Neuronal stem cell (in vitro differentiated cells): ENCODE measurements around the gene EFNA3.
A peak's percentile ranks its signal among the peaks of the same experiment; 100 is the strongest.

ENCODE experiments used
- DNase-seq: peaks from one replicate; pipeline ENCODE4 v3.0.0-alpha.2; 2013; ENCODE audit warnings: low spot score
- H2AFZ ChIP-seq: one replicate; pipeline ENCODE4 v1.6.1; 2013; ENCODE audit warnings: mild to moderate bottlenecking, low read length, inconsistent platforms
- H2AK5ac ChIP-seq: 2 replicates; pipeline ENCODE4 v1.6.1; 2013; ENCODE audit warnings: low read depth, mild to moderate bottlenecking, inconsistent platforms, low read length, moderate library complexity, mixed read lengths
- H2BK120ac ChIP-seq: 2 replicates; pipeline ENCODE4 v1.6.1; 2013; ENCODE audit warnings: low read depth, mild to moderate bottlenecking, inconsistent platforms, low read length, moderate library complexity, mixed read lengths
- H2BK12ac ChIP-seq: one replicate; pipeline ENCODE4 v1.6.1; 2013; ENCODE audit warnings: low read length, inconsistent platforms
- H2BK15ac ChIP-seq: 2 replicates; pipeline ENCODE4 v1.6.1; 2013; ENCODE audit warnings: mild to moderate bottlenecking, low read length, inconsistent platforms, mixed read lengths
- H2BK5ac ChIP-seq: one replicate; pipeline ENCODE4 v1.6.1; 2013; ENCODE audit warnings: inconsistent platforms, mild to moderate bottlenecking, low read length, moderate library complexity
- H3K14ac ChIP-seq: one replicate; pipeline ENCODE4 v1.6.1; 2013; ENCODE audit warnings: low read length, inconsistent platforms
- H3K18ac ChIP-seq: 2 replicates; pipeline ENCODE4 v1.6.1; 2013; ENCODE audit warnings: low read length, inconsistent platforms
- H3K23ac ChIP-seq: 2 replicates; pipeline ENCODE4 v1.6.1; 2013; ENCODE audit warnings: low read depth, mild to moderate bottlenecking, mixed read lengths, low read length, inconsistent platforms; ENCODE audit not compliant: poor library complexity
- H3K27ac ChIP-seq: replicated peaks from 3 replicates; pipeline ENCODE4 v1.5.1; 2013; ENCODE audit warnings: low read length, inconsistent platforms
- H3K27me3 ChIP-seq, 3 experiments: 2 replicates each; pipeline ENCODE4 v1.6.1; 2013; ENCODE audit warnings: low read length in 3 of 3, mild to moderate bottlenecking in 2 of 3, inconsistent platforms in 1 of 3, low read depth in 1 of 3, mixed read lengths in 1 of 3, moderate library complexity in 1 of 3; ENCODE audit not compliant: control insufficient read depth in 3 of 3, insufficient read depth in 3 of 3
- H3K36me3 ChIP-seq, 2 donors: replicated peaks in 1 of 2; 2 replicates each; pipeline ENCODE4 v1.6.1; 2013; ENCODE audit warnings: low read length in 2 of 2; ENCODE audit not compliant: control insufficient read depth in 2 of 2, insufficient read depth in 2 of 2
- H3K4ac ChIP-seq: 2 replicates; pipeline ENCODE4 v1.6.1; 2013; ENCODE audit warnings: inconsistent platforms, mild to moderate bottlenecking, low read length, moderate library complexity
- H3K4me1 ChIP-seq, 2 donors: 1 replicate in 1 of 2; 2 replicates in 1 of 2; pipeline ENCODE4 v1.6.1; 2013; ENCODE audit warnings: low read length in 2 of 2, low read depth in 1 of 2; ENCODE audit not compliant: control insufficient read depth in 2 of 2, insufficient read depth in 1 of 2
- H3K4me2 ChIP-seq: one replicate; pipeline ENCODE4 v1.6.1; 2013; ENCODE audit warnings: mild to moderate bottlenecking, low read length, inconsistent platforms; ENCODE audit not compliant: insufficient read depth, poor library complexity, severe bottlenecking
- H3K4me3 ChIP-seq, 2 donors: 2 replicates each; pipeline ENCODE4 v1.5.1; 2013; ENCODE audit warnings: low read length in 2 of 2, mild to moderate bottlenecking in 2 of 2, inconsistent platforms in 1 of 2, moderate library complexity in 1 of 2
- H3K79me1 ChIP-seq: one replicate; pipeline ENCODE4 v1.6.1; 2013; ENCODE audit warnings: low read depth, mild to moderate bottlenecking, inconsistent platforms, low read length, moderate library complexity
- H3K9ac ChIP-seq: one replicate; pipeline ENCODE4 v1.6.1; 2013; ENCODE audit warnings: mild to moderate bottlenecking, low read depth, low read length, inconsistent platforms; ENCODE audit not compliant: poor library complexity
- H3K9me3 ChIP-seq, 2 donors: replicated peaks in 1 of 2; 2 replicates each; pipeline versions ENCODE3 to v1.6.1; 2013; ENCODE audit warnings: low read length in 2 of 2, mild to moderate bottlenecking in 2 of 2, inconsistent platforms in 1 of 2, low read depth in 1 of 2, mixed read lengths in 1 of 2, moderate library complexity in 1 of 2; ENCODE audit not compliant: control insufficient read depth in 2 of 2, insufficient read depth in 1 of 2
- H4K8ac ChIP-seq: one replicate; pipeline ENCODE4 v1.6.1; 2013; ENCODE audit warnings: low read depth, mild to moderate bottlenecking, inconsistent platforms, low read length, moderate library complexity
- H4K91ac ChIP-seq: one replicate; pipeline ENCODE4 v1.6.1; 2013; ENCODE audit warnings: low read length, low read depth, mild to moderate bottlenecking, inconsistent platforms; ENCODE audit not compliant: poor library complexity
- WGBS, 2 donors: extraction: QIAGEN DNeasy Blood & Tissue Kit; methylation state at CpG; one replicate each; pipeline ENCODE4 v1.1.7; 2013; ENCODE audit warnings: missing lambda C conversion rate in 2 of 2, mixed read lengths in 1 of 2; ENCODE audit not compliant: insufficient read length in 2 of 2, insufficient replicate concordance in 1 of 2; ENCODE audit errors: extremely low coverage in 2 of 2; 5-methylcytosine and 5-hydroxymethylcytosine counted together

EFNA3 gene

DNA sequence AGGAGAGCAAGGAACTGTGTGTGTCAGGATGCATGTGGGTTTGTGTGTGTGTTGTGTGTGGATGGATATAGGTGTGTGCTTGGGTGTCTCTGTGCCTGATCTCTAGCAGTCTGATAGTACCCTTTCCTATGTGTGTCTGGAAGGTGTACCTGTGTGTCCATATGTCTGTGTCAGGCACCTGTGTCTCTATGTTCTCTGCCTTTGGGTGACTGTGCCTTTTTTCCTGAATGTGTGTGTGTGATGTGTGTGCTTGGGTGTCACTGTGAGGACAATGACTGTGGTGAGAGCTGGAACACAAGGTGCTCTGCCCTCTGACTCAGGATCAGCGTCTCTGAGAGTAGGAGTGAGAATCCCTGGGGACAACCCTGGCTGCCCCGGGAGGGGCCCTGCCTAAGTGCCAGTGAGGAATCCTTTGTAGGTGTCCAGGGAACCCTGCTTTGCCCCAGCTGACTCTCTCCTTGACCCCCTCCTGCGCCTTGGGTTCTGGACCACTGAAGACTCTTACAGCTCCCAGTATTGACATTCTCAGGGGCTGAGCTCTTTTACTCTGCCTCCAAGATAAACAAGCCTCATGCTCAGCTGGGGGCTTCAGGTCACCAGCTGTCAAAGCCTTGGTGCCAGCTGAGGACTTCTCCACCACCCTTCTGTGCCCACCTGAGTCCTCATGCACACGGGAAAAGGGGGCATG lies 735 bp upstream of the EFNA3 start:
- Histone ChIP-seq H2BK12ac (peak overlapping the region; percentile 14), H3K14ac (no peak overlapping the region), H3K36me3 (no peaks in the 10 kb centered on the region), H3K4ac (no peak overlapping the region), H4K91ac (no peak overlapping the region), H3K79me1 (no peaks in the 10 kb centered on the region), H2AFZ (peak overlapping the region; percentile 80), H3K4me1 (peaks cover 22 to 36% of the 10 kb centered on the region in 2 donors), H3K4me3 (peak overlapping the region in 1 of 2 donors; percentile 9), H3K9me3 (peaks cover 0 to 2% of the 10 kb centered on the region in 2 donors), H3K23ac (no peak overlapping the region), H3K27ac (no peak overlapping the region), H2BK5ac (peak overlapping the region; percentile 56), H2BK120ac (peak overlapping the region; percentile 5), H2BK15ac (peak overlapping the region; percentile 17), H4K8ac (no peak overlapping the region), H3K18ac (peak overlapping the region; percentile 1), H3K4me2 (peak overlapping the region; percentile 98), H3K9ac (peak overlapping the region; percentile 65), H3K27me3 (peaks cover 25 to 38% (median 26%) of the 10 kb centered on the region in 3 experiments), H2AK5ac (peak overlapping the region; percentile 49)
- DNase-seq, result no peak
- no CpG with 5 or more reads among the region's 4 CpGs for WGBS, 2 donors

- H2AK5ac ChIP-seq, result peak overlapping the region; percentile 86
- H3K4me2 ChIP-seq, result peak overlapping the region; percentile 98
- DNase-seq, result no peak
- no CpG with 5 or more reads among the region's 10 CpGs for WGBS, 2 donors
- no peak overlapping the region for H4K8ac ChIP-seq
- H3K9ac ChIP-seq, result peak overlapping the region; percentile 93
- no peak overlapping the region for H3K27ac ChIP-seq
- H2BK120ac ChIP-seq, result no peak overlapping the region
- H3K79me1 ChIP-seq, result no peaks in the 10 kb centered on the region
- H3K36me3 ChIP-seq, result no peaks in the 10 kb centered on the region
- H2BK12ac ChIP-seq, result no peak overlapping the region
- peak overlapping the region; percentile 80 for H2AFZ ChIP-seq
- no peak overlapping the region for H3K14ac ChIP-seq
- H3K18ac ChIP-seq, result peak overlapping the region; percentile 98
- H2BK15ac ChIP-seq, result peak overlapping the region; percentile 88
- no peak overlapping the region for H3K4ac ChIP-seq
- no peak overlapping the region for H3K23ac ChIP-seq
- peak overlapping the region; percentile 74 to 88 for H3K4me3 ChIP-seq
- H4K91ac ChIP-seq, result no peak overlapping the region
- H3K9me3 ChIP-seq, result peaks cover 0 to 2% of the 10 kb centered on the region in 2 donors
- H3K27me3 ChIP-seq, result peaks cover 30 to 51% (median 37%) of the 10 kb centered on the region in 3 experiments
- peak overlapping the region; percentile 56 for H2BK5ac ChIP-seq
- peaks cover 27 to 47% of the 10 kb centered on the region in 2 donors for H3K4me1 ChIP-seq
Observed at GRCh38 chr1:155079210-155079486, 511 bp downstream of the EFNA3 start.

DNA sequence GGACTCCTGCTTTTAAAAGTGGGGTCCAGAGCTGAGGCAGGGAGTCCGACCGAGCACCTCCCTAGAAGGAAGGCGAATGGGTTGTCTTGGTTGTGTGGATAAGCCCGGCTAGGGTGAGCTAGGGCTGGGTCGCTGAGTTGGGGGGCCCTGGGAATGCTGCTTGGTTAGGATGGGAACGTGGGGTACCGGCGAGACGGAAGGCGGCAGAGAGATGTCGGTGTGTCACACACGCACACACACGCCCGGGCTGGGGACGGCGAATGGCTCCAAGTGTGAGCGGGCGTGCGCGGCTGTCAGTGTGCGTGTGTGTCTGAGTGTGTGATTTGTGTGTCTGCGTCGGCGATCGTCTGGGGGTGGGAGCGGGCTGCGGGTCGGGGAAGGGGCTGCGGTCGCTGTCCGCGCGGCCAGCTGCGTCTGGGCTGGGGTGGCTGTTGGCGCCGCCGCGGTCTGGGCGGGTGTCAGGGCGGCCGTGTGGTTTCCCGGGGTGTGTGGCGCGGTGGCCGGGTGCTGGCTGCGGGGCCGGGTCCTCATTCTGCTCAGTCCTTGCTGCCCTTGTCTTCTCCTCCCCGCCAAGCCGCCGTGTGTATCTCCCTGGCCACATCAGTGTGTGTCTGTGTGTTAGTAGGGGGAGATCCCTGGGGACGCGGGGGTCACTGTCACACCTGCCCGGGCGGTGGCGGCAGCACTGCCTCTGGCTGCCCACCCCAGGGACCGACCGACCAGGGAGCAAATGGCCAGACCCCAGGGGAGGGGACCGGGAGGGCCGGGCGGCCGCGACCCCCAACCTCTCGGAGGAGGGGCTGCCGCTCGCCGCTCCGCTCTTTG lies 1.1 kb downstream of the EFNA3 start:
- peak overlapping the region; percentile 80 for H2AFZ ChIP-seq
- H2BK5ac ChIP-seq, result peak overlapping the region; percentile 44
- no peak overlapping the region for H4K8ac ChIP-seq
- H2BK12ac ChIP-seq, result peak overlapping the region; percentile 69
- WGBS, 2 donors, result no CpG with 5 or more reads among the region's 67 CpGs
- H3K27ac ChIP-seq, result no peak overlapping the region
- H3K18ac ChIP-seq, result peak overlapping the region; percentile 98
- H2BK15ac ChIP-seq, result peak overlapping the region; percentile 88
- no peak overlapping the region for H4K91ac ChIP-seq
- peak overlapping the region; percentile 23 for H2BK120ac ChIP-seq
- peak overlapping the region; percentile 98 for H3K4me2 ChIP-seq
- no peaks in the 10 kb centered on the region for H3K79me1 ChIP-seq
- no peak for DNase-seq
- peak overlapping the region; percentile 28 for H3K14ac ChIP-seq
- peak overlapping the region; percentile 93 for H3K9ac ChIP-seq
- peak overlapping the region; percentile 74 to 88 for H3K4me3 ChIP-seq
- H3K4me1 ChIP-seq, result peaks cover 30 to 50% of the 10 kb centered on the region in 2 donors
- no peaks in the 10 kb centered on the region for H3K36me3 ChIP-seq
- H3K27me3 ChIP-seq, result peaks cover 30 to 54% (median 37%) of the 10 kb centered on the region in 3 experiments
- peak overlapping the region; percentile 86 for H2AK5ac ChIP-seq
- H3K9me3 ChIP-seq, result peaks cover 0 to 2% of the 10 kb centered on the region in 2 donors
- H3K23ac ChIP-seq, result peak overlapping the region; percentile 90
- no peak overlapping the region for H3K4ac ChIP-seq
